IMR-90 (cell line): ENCODE data around the gene ATP9B. TPM values are rescaled to one million over a fixed set of nuclear protein-coding genes. Genes with fewer than 3 reads are reported as not detected.

Experiments used
- ATAC-seq: fragments of 200-7000 bp; cut with Tn5 transposase; 2 replicates; pipeline ENCODE4 v1.9.1; 2020; ENCODE audit warnings: low read depth, mild to moderate bottlenecking, moderate library complexity
- BruUV-seq: library from RNA; stranded (reverse); fragments of 400-500 nt; replicated peaks from 2 replicates; lab custom pipeline; 2021; lab: Mats Ljungman, UMichigan
- CTCF ChIA-PET: fragments of 300-600 bp; formaldehyde crosslinking; extraction: SDS; loops from one replicate; lab custom pipeline; 2021; ENCODE audit warnings: antibody characterized with exemption; lab: Yijun Ruan, JAX
- POLR2A ChIA-PET: fragments of 300-600 bp; sonication (Branson Sonifier 250); formaldehyde crosslinking; loops from one replicate; lab custom pipeline; 2022; ENCODE audit warnings: antibody characterized with exemption; ENCODE audit not compliant: unreplicated experiment; lab: Charles Lee
- DNase-seq: peaks from one replicate; pipeline ENCODE4 v3.0.0; 2013
- H2AFZ ChIP-seq: replicated peaks from 2 replicates; pipeline ENCODE3; 2013; ENCODE audit warnings: low read length, mild to moderate bottlenecking; ENCODE audit not compliant: poor library complexity
- H2AK5ac ChIP-seq: 2 replicates; pipeline ENCODE4 v1.6.1; 2013; ENCODE audit warnings: low read depth, low read length, inconsistent platforms
- H2AK9ac ChIP-seq: replicated peaks from 2 replicates; pipeline ENCODE3; 2013; ENCODE audit warnings: mild to moderate bottlenecking, low read depth, low read length, moderate library complexity; ENCODE audit not compliant: poor library complexity
- H2BK120ac ChIP-seq: 2 replicates; pipeline ENCODE4 v1.6.1; 2013; ENCODE audit warnings: low read depth, low read length, inconsistent platforms
- H2BK15ac ChIP-seq: 3 replicates; pipeline ENCODE4 v1.6.1; 2013; ENCODE audit warnings: low read depth, low read length, inconsistent platforms
- H2BK20ac ChIP-seq: 2 replicates; pipeline ENCODE4 v1.6.1; 2013; ENCODE audit warnings: low read depth, mild to moderate bottlenecking, inconsistent platforms, low read length, moderate library complexity
- H2BK5ac ChIP-seq: 2 replicates; pipeline ENCODE4 v1.6.1; 2013; ENCODE audit warnings: mild to moderate bottlenecking, low read depth, low read length, inconsistent platforms; ENCODE audit not compliant: poor library complexity, severe bottlenecking
- H3K14ac ChIP-seq: replicated peaks from 2 replicates; pipeline ENCODE4 v1.6.1; 2013; ENCODE audit warnings: low read depth, low read length, inconsistent platforms
- H3K18ac ChIP-seq: 2 replicates; pipeline ENCODE4 v1.6.1; 2013; ENCODE audit warnings: low read depth, low read length, control low read depth
- H3K23ac ChIP-seq: 2 replicates; pipeline ENCODE4 v1.6.1; 2013; ENCODE audit warnings: low read depth, low read length, inconsistent platforms
- H3K27ac ChIP-seq: 2 replicates; pipeline ENCODE4 v1.5.1; 2013; ENCODE audit warnings: mild to moderate bottlenecking, control low read depth, low read length; ENCODE audit not compliant: insufficient read depth
- H3K27me3 ChIP-seq: 2 replicates; pipeline ENCODE4 v1.6.1; 2013; ENCODE audit warnings: low read length; ENCODE audit not compliant: control insufficient read depth, insufficient read depth
- H3K36me3 ChIP-seq: 2 replicates; pipeline ENCODE4 v1.6.1; 2013; ENCODE audit warnings: low read length, mixed read lengths; ENCODE audit not compliant: control insufficient read depth, insufficient read depth
- H3K4ac ChIP-seq: 2 replicates; pipeline ENCODE4 v1.6.1; 2013; ENCODE audit warnings: low read depth, low read length, inconsistent platforms
- H3K4me1 ChIP-seq: 2 replicates; pipeline ENCODE4 v1.6.1; 2013; ENCODE audit warnings: low read length, mixed read lengths; ENCODE audit not compliant: control insufficient read depth, insufficient read depth
- H3K4me2 ChIP-seq: 2 replicates; pipeline ENCODE4 v1.6.1; 2013; ENCODE audit warnings: low read depth, mild to moderate bottlenecking, control low read depth, low read length, moderate library complexity
- H3K4me3 ChIP-seq: 2 replicates; pipeline ENCODE4 v1.5.1; 2013; ENCODE audit warnings: low read depth, mild to moderate bottlenecking, control low read depth, low read length, moderate library complexity; ENCODE audit not compliant: insufficient read depth
- H3K56ac ChIP-seq: 2 replicates; pipeline ENCODE4 v1.6.1; 2013; ENCODE audit warnings: low read length, inconsistent platforms; ENCODE audit not compliant: insufficient read depth; ENCODE audit errors: extremely low read depth
- H3K79me1 ChIP-seq, 2 experiments: 2 replicates each; pipeline ENCODE4 v1.6.1; 2013; ENCODE audit warnings: low read length in 2 of 2, inconsistent platforms in 1 of 2, low read depth in 1 of 2
- H3K9ac ChIP-seq: 2 replicates; pipeline ENCODE4 v1.6.1; 2013; ENCODE audit warnings: low read depth, low read length, control low read depth
- H3K9me1 ChIP-seq: 2 replicates; pipeline ENCODE4 v1.6.1; 2013; ENCODE audit warnings: low read length, inconsistent platforms; ENCODE audit not compliant: insufficient read depth
- H3K9me3 ChIP-seq: 2 replicates; pipeline ENCODE4 v1.6.1; 2013; ENCODE audit warnings: low read length; ENCODE audit not compliant: control insufficient read depth, insufficient read depth
- H4K20me1 ChIP-seq: 2 replicates; pipeline ENCODE4 v1.6.1; 2013; ENCODE audit warnings: low read length, inconsistent platforms; ENCODE audit not compliant: insufficient read depth
- H4K5ac ChIP-seq: 2 replicates; pipeline ENCODE4 v1.6.1; 2013; ENCODE audit warnings: mild to moderate bottlenecking, low read depth, low read length, control low read depth
- H4K8ac ChIP-seq, 2 experiments: 2 replicates each; pipeline ENCODE4 v1.6.1; 2013; ENCODE audit warnings: low read depth in 2 of 2, low read length in 2 of 2, control low read depth in 1 of 2, inconsistent platforms in 1 of 2
- H4K91ac ChIP-seq: 2 replicates; pipeline ENCODE4 v1.6.1; 2013; ENCODE audit warnings: low read depth, low read length, inconsistent platforms; ENCODE audit not compliant: insufficient read depth
- BHLHE40 ChIP-seq: fragments of 150-350 bp; IDR thresholded peaks from 2 replicates; pipeline ENCODE4 v1.6.1; 2016; ENCODE audit warnings: mild to moderate bottlenecking, low read depth, low read length
- CEBPB ChIP-seq: IDR thresholded peaks from 2 replicates; pipeline ENCODE4 v1.6.1; 2012; ENCODE audit warnings: low read depth, low read length, improper control_type of control experiment
- CHD1 ChIP-seq: IDR thresholded peaks from 2 replicates; pipeline ENCODE4 v1.6.1; 2012; ENCODE audit warnings: low read depth, low read length, improper control_type of control experiment
- CTCF ChIP-seq: conservative IDR thresholded peaks from 2 replicates; pipeline ENCODE4 v1.5.1; 2012; ENCODE audit warnings: mild to moderate bottlenecking, low read depth, low read length, improper control_type of control experiment
- FOS ChIP-seq: fragments of 150-350 bp; IDR thresholded peaks from 2 replicates; pipeline ENCODE4 v1.6.1; 2016; ENCODE audit warnings: low read depth, low read length
- MAFK ChIP-seq: IDR thresholded peaks from 2 replicates; pipeline ENCODE4 v1.6.1; 2012; ENCODE audit warnings: low read depth, low read length, improper control_type of control experiment
- MAZ ChIP-seq: IDR thresholded peaks from 2 replicates; pipeline ENCODE4 v1.6.1; 2012; ENCODE audit warnings: low read depth, mild to moderate bottlenecking, low read length, improper control_type of control experiment, moderate library complexity, borderline replicate concordance
- MXI1 ChIP-seq: IDR thresholded peaks from 2 replicates; pipeline ENCODE4 v1.6.1; 2012; ENCODE audit warnings: low read depth, mild to moderate bottlenecking, low read length, moderate library complexity, borderline replicate concordance
- NFE2L2 ChIP-seq: fragments of 150-350 bp; IDR thresholded peaks from 2 replicates; pipeline ENCODE4 v1.6.1; 2016; ENCODE audit warnings: low read depth, mild to moderate bottlenecking, low read length
- POLR2A ChIP-seq: IDR thresholded peaks from 2 replicates; pipeline ENCODE4 v1.6.1; 2012; ENCODE audit warnings: mild to moderate bottlenecking, low read depth, low read length
- RAD21 ChIP-seq: IDR thresholded peaks from 2 replicates; pipeline ENCODE4 v1.6.1; 2012; ENCODE audit warnings: low read length, improper control_type of control experiment
- RCOR1 ChIP-seq: IDR thresholded peaks from 2 replicates; pipeline ENCODE4 v1.6.1; 2012; ENCODE audit warnings: mild to moderate bottlenecking, low read length, improper control_type of control experiment; ENCODE audit not compliant: insufficient replicate concordance
- RFX5 ChIP-seq: IDR thresholded peaks from 2 replicates; pipeline ENCODE4 v1.8.0; 2012; ENCODE audit warnings: low read depth, mild to moderate bottlenecking, low read length, moderate library complexity
- SMC3 ChIP-seq: fragments of 150-350 bp; IDR thresholded peaks from 2 replicates; pipeline ENCODE4 v1.6.1; 2016; ENCODE audit warnings: low read depth, mild to moderate bottlenecking, antibody characterized with exemption, low read length, moderate library complexity
- USF2 ChIP-seq: fragments of 150-350 bp; IDR thresholded peaks from 2 replicates; pipeline ENCODE4 v1.6.1; 2017; ENCODE audit warnings: mild to moderate bottlenecking, antibody characterized with exemption, low read length, low read depth
- WGBS, 2 experiments: methylation state at CpG; one replicate each; pipeline versions ENCODE4 v1.1.5 to v1.1.7; 2013; ENCODE audit warnings: missing lambda C conversion rate in 2 of 2; ENCODE audit not compliant: insufficient read length in 1 of 2; ENCODE audit errors: extremely low coverage in 2 of 2; 5-methylcytosine and 5-hydroxymethylcytosine counted together
- dilution Hi-C: fragments of 300-500 bp; cut with HindIII; formaldehyde crosslinking; loops from one replicate; pipeline ENCODE4 v1.14.3; 2018; ENCODE audit warnings: low sequenced_read_pairs; ENCODE audit not compliant: unreplicated experiment
- in situ Hi-C: fragments of 300-500 bp; cut with MboI; formaldehyde crosslinking; loops from 3 replicates; pipeline ENCODE4 v1.14.3; 2019; ENCODE audit warnings: low sequenced_read_pairs, inconsistent platforms, mixed read lengths
- intact Hi-C: fragments of 100-400 bp; cut with micrococcal nuclease; formaldehyde crosslinking; loops from 2 replicates; pipeline ENCODE4 v1.10.0; 2022
- polyA plus RNA-seq, 3 experiments: library from polyadenylated mRNA; depleted of rRNA; stranded (reverse); fragments of >200 nt; gene quantifications; 2 replicates each; pipeline ENCODE4 v1.2.3, GENCODE V29; 2012; ENCODE audit warnings: low replicate concordance in 1 of 3
- total RNA-seq: library from RNA; depleted of rRNA; stranded (reverse); fragments of >200 nt; gene quantifications from 2 replicates; pipeline ENCODE4 v1.2.3, GENCODE V29; 2012
- TF ChIP-seq, protein P1 (sequence below): fragments of 150-350 bp; IDR thresholded peaks from 2 replicates; pipeline ENCODE4 v1.6.1; 2016; ENCODE audit warnings: low read depth, mild to moderate bottlenecking, low read length, moderate library complexity, borderline replicate concordance

Gene ATP9B
- total and polyA plus RNA-seq, 2 of the 4 experiments (the other 2 are of a cell fraction), result 11.0 to 11.5 TPM

DNA sequence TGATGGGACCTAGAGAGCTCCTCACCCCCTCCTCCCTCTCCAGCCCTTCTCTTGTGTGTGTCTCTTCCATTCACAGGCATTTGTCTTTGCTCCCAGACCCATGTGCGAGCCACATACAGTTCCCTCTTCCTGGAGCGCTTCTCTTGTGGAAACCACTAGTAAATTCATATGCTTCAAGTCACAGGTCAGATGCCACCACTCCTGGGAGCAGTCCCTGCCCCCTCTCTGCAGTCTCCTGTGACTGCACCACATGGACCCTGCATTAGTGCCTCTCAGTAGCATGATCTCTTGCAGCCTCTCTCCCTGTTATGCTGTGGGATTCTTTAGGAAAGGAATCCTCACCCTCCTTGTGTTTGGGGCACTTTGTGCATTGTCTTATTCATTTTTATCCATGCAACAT lies 230.1 kb downstream of the ATP9B start:
- no peak for TF ChIP-seq POLR2A
- TF ChIP-seq MXI1, result no peak
- no peak for TF ChIP-seq CTCF
- TF ChIP-seq MAZ, result no peak
- TF ChIP-seq CEBPB, result no peak
- TF ChIP-seq, protein P1, sequence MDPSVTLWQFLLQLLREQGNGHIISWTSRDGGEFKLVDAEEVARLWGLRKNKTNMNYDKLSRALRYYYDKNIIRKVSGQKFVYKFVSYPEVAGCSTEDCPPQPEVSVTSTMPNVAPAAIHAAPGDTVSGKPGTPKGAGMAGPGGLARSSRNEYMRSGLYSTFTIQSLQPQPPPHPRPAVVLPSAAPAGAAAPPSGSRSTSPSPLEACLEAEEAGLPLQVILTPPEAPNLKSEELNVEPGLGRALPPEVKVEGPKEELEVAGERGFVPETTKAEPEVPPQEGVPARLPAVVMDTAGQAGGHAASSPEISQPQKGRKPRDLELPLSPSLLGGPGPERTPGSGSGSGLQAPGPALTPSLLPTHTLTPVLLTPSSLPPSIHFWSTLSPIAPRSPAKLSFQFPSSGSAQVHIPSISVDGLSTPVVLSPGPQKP, result no peak
- no peak for TF ChIP-seq NFE2L2
- TF ChIP-seq RFX5, result no peak
- TF ChIP-seq RCOR1, result no peak
- no peak for TF ChIP-seq FOS
- TF ChIP-seq CHD1, result no peak
- no peak for TF ChIP-seq BHLHE40
- TF ChIP-seq SMC3, result no peak
- TF ChIP-seq USF2, result no peak
- no peak for TF ChIP-seq MAFK
- TF ChIP-seq RAD21, result no peak
- intact Hi-C loops (no loop called here), in situ Hi-C loops (no loop called here), dilution Hi-C loops (no loop called here)
- Histone ChIP-seq H2AK9ac (no peak overlapping the region), H2BK120ac (no peak overlapping the region), H3K4me3 (no peak overlapping the region), H3K9me3 (no peaks in the 10 kb centered on the region), H4K20me1 (no peaks in the 10 kb centered on the region), H3K4me2 (no peak overlapping the region), H3K27ac (no peak overlapping the region), H3K27me3 (no peaks in the 10 kb centered on the region), H2AK5ac (no peak overlapping the region), H2BK5ac (no peak overlapping the region), H3K9ac (no peak overlapping the region), H3K36me3 (0 out of 2 replicates have a peak, but pooled peaks cover 6% of the 10 kb centered on the region), H3K9me1 (no peaks in the 10 kb centered on the region), H3K4ac (no peak overlapping the region), H4K8ac (no peak overlapping the region), H3K23ac (no peak overlapping the region), H4K5ac (no peak overlapping the region), H3K4me1 (no peaks in the 10 kb centered on the region), H2AFZ (no peak overlapping the region), H4K91ac (no peak overlapping the region), H2BK20ac (no peak overlapping the region), H3K18ac (no peak overlapping the region), H2BK15ac (no peak overlapping the region), H3K79me1 (no peaks in the 10 kb centered on the region), H3K14ac (no peak overlapping the region), H3K56ac (no peak overlapping the region)
- WGBS, 2 experiments, result 100% methylated on average over 2 of the region's 2 CpGs; no CpG with 5 or more reads in 1 of the 2 experiments
- CTCF ChIA-PET, result no interaction called here
- DNase-seq, result no peak
- ATAC-seq, result no peak
- POLR2A ChIA-PET, result no interaction called here
- BruUV-seq, result no TSS peak
